Measurements from ENCODE around the gene HRAS.

HRAS gene

GRCh38 chr11:514606-515005, 20.8 kb downstream of the HRAS start:
- no peak for DNase-seq (ENCODE audit: extremely low read depth in 1 of 2, low read depth in 1 of 2)

DNA sequence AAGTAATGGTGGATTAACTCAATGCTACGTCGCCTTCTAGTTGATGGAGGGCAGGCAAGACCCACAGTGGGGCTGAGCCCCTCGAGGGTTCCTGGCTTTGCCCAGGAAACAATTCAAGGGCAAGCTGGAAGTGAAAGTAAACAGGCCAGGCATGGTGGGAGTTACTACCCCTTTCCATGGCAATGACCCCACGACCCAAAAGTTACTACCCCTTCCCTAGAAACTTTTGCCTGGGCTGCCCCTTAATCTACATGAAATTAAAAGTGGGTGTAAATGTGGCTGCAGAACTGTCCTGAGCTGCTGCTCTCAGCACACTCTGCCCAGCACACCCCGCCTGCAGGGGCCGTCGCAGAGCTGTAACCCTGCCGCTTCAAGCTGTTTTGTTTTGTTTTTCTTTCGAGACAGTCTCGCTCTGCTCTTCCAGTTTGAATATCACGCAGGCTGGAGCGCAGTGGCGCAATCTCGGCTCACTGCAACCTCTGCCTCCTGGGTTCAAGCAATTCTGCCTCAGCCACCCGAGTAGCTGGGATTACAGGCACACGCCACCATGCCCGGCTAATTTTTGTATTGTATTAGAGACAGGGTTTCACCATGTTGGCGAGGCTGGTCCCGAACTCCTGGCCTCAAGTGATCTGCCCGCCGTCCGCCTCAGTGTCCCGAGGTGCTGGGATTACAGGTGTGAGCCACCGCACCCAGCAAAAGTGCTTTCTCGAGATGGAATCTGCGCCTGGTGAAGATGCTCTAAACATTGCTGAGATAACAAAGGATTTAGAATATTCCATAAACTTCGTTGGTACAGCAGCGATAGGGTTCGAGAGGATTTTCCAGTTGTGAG, 22.4 kb downstream of the HRAS start:
- no peak for DNase-seq (ENCODE audit: extremely low read depth in 1 of 2, low read depth in 1 of 2)

- no peak for DNase-seq (ENCODE audit: extremely low read depth in 1 of 2, low read depth in 1 of 2)
These were observed 26.4 kb downstream of the HRAS start for GRCh38 chr11:508956-509355.

DNA sequence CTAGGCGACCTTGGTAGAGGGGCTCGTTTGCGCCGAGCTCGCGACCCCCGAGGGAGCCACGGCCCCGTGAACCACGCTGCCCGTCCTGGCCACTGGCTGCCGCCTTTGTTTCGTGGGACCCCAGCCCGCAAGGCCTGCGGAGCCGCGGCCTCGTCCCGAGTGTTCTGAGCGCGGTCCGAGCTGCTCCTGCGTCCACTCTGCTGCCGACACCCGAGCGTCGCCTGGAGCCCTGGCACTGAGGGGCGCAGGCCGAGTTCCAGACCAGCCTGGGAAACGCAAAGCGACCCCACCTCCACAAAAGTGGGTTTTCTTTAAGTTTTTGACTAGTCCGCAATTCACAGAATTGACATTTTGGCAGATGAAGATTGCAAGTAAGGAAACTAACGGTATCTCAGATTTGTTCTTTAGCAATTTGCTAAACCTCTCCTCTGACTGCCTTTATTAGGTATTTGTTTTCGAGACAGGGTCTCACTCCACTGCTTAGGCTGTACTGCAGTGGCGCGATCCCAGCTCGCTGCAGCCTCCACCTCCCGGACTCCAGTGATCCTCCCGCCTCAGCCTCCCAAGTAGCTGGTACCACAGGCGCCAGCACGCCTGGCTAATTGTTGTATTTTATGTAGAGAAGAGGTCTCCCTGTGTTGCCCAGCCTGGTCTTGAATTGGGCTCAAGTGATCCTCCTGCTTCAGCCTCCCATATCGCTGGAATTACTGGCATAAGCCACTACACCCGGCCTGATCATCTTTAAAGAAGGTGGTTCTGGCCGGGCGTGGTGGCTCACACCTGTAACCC, 27.5 kb downstream of the HRAS start:
- DNase-seq (ENCODE audit: extremely low read depth in 1 of 2, low read depth in 1 of 2), result no peak

- DNase-seq (ENCODE audit: extremely low read depth in 1 of 2, low read depth in 1 of 2), result peak; percentile 96 to 99
These were observed 28.2 kb downstream of the HRAS start, which contains the start of gene RNH1 for GRCh38 chr11:506995-507726. Gene RNH1, minus strand, starts transcription at chr11:507242. Its CDS starts 5,080 bp downstream, at chr11:502162.

- peak; percentile 95 to 97 for DNase-seq (ENCODE audit: extremely low read depth in 1 of 2, low read depth in 1 of 2)
These were observed 29.0 kb downstream of the HRAS start for GRCh38 chr11:506238-506994.

DNA sequence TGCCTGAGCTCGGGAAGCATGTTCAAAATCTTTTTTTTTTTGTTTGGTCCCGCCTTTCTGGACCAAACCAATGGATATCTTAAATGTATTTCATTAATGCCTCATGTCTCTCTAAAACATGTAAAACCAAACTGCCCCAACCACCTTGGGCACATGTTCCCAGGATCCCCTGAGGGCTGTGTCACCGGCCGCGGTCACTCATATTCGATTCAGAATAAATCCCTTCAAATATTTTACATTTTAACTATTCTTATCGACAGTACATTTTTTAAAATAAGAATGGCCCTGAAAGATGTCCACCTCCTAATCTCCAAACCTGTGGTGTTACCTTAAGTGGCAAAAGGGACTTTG, 30.4 kb downstream of the HRAS start:
- DNase-seq (ENCODE audit: extremely low read depth in 1 of 2, low read depth in 1 of 2), result no peak

GRCh38 chr11:504053-504993, 31.1 kb downstream of the HRAS start:
- DNase-seq (ENCODE audit: extremely low read depth in 1 of 2, low read depth in 1 of 2), result no peak

DNA sequence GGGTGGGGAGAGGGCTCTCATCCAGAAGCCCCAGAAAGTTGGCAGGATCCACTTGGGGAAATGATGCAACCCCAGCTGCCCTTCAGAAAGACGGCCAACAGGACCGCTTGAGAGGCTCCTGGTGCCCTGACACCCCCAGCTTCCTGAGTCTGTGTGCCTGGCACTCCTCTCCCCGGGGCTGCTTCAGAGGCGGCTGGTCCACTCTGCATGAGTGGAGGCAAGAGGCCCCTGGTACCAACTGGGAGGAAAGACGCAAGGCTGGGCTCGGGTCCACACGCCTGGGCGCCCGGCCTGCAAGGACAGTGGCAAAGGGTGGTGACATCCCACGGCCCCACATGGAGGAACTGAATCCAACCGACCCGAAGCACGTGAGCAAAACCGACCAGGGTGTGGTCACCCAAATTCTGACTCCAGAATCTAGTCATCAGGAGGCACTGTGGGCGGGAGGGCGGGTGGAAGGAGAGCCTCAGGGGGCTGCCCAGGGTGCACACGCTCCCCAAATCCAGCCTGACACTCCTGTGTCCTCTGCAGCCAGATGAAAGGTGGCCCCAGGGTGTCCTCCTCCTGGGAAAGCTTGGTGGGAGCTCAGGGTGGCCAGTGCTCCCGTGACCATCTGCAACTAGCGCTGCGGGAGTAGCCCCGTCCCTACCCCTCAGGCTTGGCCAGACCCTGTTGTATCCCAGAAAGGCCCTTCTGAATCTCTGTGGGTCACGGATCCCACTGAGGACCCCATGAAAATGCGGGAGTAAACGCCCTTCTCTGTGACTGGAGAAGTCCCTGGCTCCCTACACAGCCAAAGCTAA, 32.0 kb downstream of the HRAS start:
- peak in 1 of 2 donors; percentile 35 for DNase-seq (ENCODE audit: extremely low read depth in 1 of 2, low read depth in 1 of 2)

DNA sequence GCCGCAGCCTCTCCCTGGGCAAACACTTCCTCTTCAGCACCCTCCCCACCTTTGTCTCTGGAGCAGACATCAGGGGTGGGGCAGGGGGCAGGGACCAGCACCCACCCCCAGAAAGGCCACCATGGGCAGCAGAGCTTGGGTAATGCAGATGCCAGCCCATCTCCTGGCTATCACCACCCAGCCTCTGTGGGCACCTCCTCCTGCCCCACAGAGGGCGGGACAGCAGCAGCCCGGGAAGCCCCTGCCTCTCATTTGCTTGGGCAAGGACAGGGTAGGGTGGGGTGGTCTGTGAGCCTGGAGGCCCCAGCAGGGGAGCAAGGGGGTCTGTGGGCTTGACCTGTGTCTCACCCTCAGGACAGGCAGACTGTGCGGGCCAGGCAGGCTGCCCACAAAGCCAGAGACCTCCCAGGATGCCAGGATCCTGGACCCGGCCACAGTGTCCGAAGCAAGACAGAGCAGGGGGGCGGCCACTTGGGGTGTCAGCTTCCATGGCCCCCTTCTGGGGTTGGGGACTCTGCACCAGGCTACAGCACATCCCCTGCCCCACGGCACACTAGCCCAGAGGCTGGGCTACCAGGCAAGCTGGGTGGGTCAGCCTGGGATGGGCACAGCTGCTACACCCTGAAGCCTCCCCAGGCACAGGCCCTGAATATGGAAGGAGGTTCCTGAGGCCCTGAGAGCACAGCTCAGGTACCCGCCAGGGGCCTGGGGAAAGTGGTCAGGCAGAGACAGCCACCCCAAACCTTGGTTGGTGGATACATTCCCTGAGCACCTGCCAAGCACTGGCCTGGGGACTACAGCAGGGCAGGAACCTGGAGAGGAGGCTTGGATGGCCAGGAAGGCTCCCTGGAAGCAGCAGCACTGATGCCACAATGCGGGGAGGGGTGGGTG, 32.8 kb downstream of the HRAS start:
- no peak for DNase-seq (ENCODE audit: extremely low read depth in 1 of 2, low read depth in 1 of 2)

DNA sequence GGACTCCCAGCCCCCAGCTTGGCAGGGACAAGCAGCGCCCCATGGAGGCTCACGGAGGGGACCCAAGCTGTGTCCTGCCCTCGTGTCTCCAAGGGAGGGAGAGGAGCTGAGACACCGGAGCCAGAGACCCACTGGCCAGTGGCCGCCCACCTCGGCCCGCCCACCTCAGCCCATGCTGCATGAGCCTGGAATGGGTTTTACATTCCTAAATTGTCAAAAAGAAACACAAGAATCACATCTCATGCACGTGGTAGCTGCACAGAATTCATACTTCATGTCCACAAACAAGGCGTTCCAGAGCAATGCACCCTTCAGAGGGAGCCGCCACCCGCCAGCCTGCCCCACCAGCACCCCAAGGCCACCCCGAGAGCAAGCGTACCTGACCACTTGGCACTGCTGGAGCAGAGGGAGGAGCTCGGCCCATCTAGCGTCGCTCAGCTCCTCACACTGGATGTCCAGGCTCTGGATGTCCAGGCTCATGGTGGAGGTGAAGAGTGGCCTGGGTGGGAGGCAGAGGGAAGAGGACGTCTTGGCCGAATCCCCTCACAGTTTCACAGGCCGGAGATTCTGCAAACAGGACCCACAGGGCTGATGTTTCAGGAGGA, 33.6 kb downstream of the HRAS start:
- DNase-seq (ENCODE audit: extremely low read depth in 1 of 2, low read depth in 1 of 2), result no peak

GRCh38 chr11:501001-501682, 34.2 kb downstream of the HRAS start:
- no peak for DNase-seq (ENCODE audit: extremely low read depth in 1 of 2, low read depth in 1 of 2)

DNA sequence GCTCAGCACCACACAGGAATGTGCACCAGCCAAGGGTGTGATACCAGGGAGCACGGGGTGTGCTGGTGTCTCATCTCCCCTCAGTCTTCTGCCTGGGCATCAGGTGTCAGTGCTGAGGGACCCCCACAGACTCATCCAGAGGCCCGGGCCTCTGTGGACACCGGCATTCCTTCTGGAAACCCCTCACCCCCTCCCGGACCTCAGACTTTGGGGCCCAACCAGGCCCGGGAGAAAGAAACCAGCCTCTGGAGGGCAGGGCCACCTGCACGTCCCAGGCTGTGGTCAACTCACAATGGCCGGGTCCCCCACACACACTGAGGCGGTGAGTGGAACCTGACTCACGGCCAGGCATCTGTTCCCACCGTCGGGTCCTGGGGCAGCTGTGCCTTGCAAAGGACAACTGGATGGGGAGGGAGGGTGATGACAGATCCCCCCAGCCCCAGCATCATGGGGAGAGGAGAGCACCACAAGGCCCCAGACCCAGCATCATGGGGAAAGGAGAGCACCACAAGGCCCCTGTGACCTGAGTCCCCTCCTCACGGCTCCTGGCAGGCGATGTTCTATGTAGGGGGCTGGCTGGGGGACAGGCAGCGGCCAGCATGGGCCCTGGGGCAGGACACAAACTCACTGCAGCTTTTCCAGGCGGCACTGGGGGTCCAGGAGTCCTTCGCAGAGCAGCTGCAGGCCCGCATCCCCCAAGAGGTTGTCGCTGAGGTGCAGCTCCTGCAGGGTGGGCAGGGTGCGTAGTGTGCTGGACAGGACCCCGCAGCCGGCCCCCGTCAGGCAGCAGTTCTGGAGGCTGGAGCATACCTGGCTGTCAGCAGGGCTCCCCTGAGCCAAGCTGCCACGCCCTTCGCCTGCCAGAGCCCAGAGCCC, 35.9 kb downstream of the HRAS start:
- no peak for DNase-seq (ENCODE audit: extremely low read depth in 1 of 2, low read depth in 1 of 2)

DNA sequence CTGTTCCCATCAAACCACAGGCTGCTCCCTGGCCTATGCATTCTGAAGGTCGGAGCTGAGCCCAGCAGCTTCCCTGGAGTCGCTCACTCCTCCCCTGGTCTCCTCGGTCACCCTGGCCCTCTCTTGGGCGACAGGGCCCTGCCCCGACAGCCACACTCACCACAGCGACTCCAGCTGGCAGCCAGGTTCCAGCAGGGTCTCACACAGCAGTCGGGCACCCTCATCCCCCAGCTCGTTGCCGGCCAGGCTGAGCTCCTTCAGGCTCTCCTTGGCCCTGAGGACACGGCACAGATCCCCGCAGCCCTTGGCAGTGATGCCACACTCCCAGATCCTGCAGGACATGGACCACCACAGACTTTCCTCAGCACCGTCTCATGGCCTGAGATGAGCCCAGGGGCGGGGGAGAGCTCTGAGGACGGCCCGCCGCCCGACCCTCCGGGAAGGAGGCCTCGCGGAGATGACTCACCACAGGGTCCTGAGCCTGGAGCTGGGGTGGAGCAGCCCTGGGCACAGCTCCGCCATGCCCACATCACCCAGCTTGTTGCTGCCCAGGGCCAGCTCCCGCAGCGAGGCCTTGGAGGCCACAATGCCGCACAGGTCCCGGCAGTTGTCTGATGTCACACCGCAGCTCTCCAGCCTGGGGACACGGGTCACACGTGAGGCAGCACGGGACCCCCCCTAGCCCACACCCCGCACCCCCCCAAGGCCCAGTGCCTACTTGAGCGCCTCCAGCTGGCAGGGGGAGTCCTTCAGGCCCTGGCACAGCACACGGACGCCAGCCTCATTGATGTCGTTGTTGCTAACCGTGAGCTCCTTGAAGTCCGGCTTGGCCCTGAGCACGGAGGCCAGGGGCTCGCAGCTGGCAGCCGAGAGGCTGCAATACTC, 36.8 kb downstream of the HRAS start:
- no peak for DNase-seq (ENCODE audit: extremely low read depth in 1 of 2, low read depth in 1 of 2)
